ENCODE measurements around the gene ZDHHC16.
"Not testable (repeated sequence)": the region's sequence is repeated elsewhere in the genome, so short reads cannot be mapped to it uniquely, and the experiment has no call there.

- TF ChIP-seq CTCF (IDR thresholded peaks at IDR 0.05); POLR2AphosphoS5 (IDR thresholded peaks at IDR 0.05); EP300 (IDR thresholded peaks at IDR 0.05); POLR2A (IDR thresholded peaks at IDR 0.05; ENCODE audit: low read depth): not testable (repeated sequence)
Measured at GRCh38 chr10:97479410-97479809, 33.4 kb downstream of the ZDHHC16 start.

Measured in esophagus muscularis mucosa (tissue), 4 donors.